ENCODE data around the gene ST3GAL4. TPM values are rescaled to one million over a fixed set of nuclear protein-coding genes. Genes with fewer than 3 reads are reported as not detected.

Gene ST3GAL4
- total RNA-seq, 1 experiment from 2014 or later, result 13.6 TPM

- Histone ChIP-seq H3K23ac (ENCODE audit: insufficient read length, low read depth, low read length) (no peak overlapping the region), H3T11ph (ENCODE audit: low read length) (no peak overlapping the region), H4K91ac (ENCODE audit: insufficient read length, low read depth, low read length) (no peak overlapping the region), H4K5ac (ENCODE audit: insufficient read length, low read depth, low read length) (no peak overlapping the region), H3K79me2 (ENCODE audit: insufficient read depth, low read length) (no peaks in the 10 kb centered on the region; the same call in 1 of the 2 replicates), H3K14ac (ENCODE audit: insufficient read depth, low read length) (no peak overlapping the region), H2BK5ac (ENCODE audit: insufficient read length, low read length) (no peak overlapping the region), H2AFZ (ENCODE audit: low read length) (no peak overlapping the region), H3K56ac (ENCODE audit: insufficient read length, low read depth, low read length) (no peak overlapping the region), H3K4ac (ENCODE audit: low read depth, low read length) (no peak overlapping the region), H3K4me2 (ENCODE audit: insufficient read depth, insufficient read length, low read length) (no peak overlapping the region), H2BK120ac (ENCODE audit: low read depth, low read length, poor library complexity, severe bottlenecking) (no peak overlapping the region), H2AK5ac (ENCODE audit: insufficient read length, low read length) (no peak overlapping the region), H3K23me2 (ENCODE audit: insufficient read length, low read depth, low read length, poor library complexity, severe bottlenecking) (no peaks in the 10 kb centered on the region), H3K18ac (ENCODE audit: insufficient read length, low read depth, low read length) (no peak overlapping the region), H3K9me3 (ENCODE audit: control insufficient read depth, low read depth, low read length) (no peaks in the 10 kb centered on the region), H2BK12ac (ENCODE audit: insufficient read length, low read depth, low read length) (no peak overlapping the region), H3K9ac (ENCODE audit: extremely low read depth, insufficient read length, low read length) (no peak overlapping the region), H3K4me1 (ENCODE audit: insufficient read depth, low read length) (no peaks in the 10 kb centered on the region; the same call in 1 of the 2 replicates), H3K79me1 (ENCODE audit: insufficient read depth, low read depth, low read length, poor library complexity, severe bottlenecking) (no peaks in the 10 kb centered on the region), H2BK15ac (ENCODE audit: low read depth, low read length) (no peak overlapping the region), H4K20me1 (ENCODE audit: control insufficient read depth, insufficient read depth, insufficient read length) (no peaks in the 10 kb centered on the region), H3K27ac (ENCODE audit: insufficient read length, low read depth, low read length) (no peak overlapping the region), H2BK20ac (ENCODE audit: low read depth, low read length, poor library complexity, severe bottlenecking) (no peak overlapping the region), H4K8ac (replicated peaks; ENCODE audit: insufficient read length, low read depth, low read length) (no peak overlapping the region), H3K27me3 (ENCODE audit: insufficient read depth, low read length) (no peaks in the 10 kb centered on the region)
- Mint-ChIP-seq H3K4me3 (no peak overlapping the region; a peak in 1 of 5 replicates), H3K36me3 (ENCODE audit: insufficient read depth in 1 of 3, low read depth in 3 of 3) (no peaks in the 10 kb centered on the region), H3K4me1 (peaks cover 14 to 18% of the 10 kb centered on the region in 2 experiments), H3K27ac (peak overlapping the region in 1 of 3 experiments; percentile 7; a peak in 1 of 7 replicates), H3K27me3 (ENCODE audit: low read depth) (no peaks in the 10 kb centered on the region; the same call in none of the 2 replicates), H3K9me3 (no peaks in the 10 kb centered on the region)
- DNase-seq, result no peak
- no peak for TF ChIP-seq CTCF (conservative IDR thresholded peaks at IDR 0.05)
- WGBS (ENCODE audit: extremely low coverage, insufficient read length, low lambda C conversion rate), result no CpG with 5 or more reads among the region's 12 CpGs
Observed at GRCh38 chr11:126434950-126435335, 79.5 kb downstream of the ST3GAL4 start.

Measured in H9 (cell line).